8988T (cell line): ENCODE results near the gene LDLRAD4.

ENCODE experiments used
- DNase-seq: peaks from one replicate; pipeline ENCODE4 v3.0.0; 2011

Gene LDLRAD4

GRCh38 chr18:13439461-13439860 lies 220.9 kb downstream of the LDLRAD4 start:
- DNase-seq, result no peak

DNA sequence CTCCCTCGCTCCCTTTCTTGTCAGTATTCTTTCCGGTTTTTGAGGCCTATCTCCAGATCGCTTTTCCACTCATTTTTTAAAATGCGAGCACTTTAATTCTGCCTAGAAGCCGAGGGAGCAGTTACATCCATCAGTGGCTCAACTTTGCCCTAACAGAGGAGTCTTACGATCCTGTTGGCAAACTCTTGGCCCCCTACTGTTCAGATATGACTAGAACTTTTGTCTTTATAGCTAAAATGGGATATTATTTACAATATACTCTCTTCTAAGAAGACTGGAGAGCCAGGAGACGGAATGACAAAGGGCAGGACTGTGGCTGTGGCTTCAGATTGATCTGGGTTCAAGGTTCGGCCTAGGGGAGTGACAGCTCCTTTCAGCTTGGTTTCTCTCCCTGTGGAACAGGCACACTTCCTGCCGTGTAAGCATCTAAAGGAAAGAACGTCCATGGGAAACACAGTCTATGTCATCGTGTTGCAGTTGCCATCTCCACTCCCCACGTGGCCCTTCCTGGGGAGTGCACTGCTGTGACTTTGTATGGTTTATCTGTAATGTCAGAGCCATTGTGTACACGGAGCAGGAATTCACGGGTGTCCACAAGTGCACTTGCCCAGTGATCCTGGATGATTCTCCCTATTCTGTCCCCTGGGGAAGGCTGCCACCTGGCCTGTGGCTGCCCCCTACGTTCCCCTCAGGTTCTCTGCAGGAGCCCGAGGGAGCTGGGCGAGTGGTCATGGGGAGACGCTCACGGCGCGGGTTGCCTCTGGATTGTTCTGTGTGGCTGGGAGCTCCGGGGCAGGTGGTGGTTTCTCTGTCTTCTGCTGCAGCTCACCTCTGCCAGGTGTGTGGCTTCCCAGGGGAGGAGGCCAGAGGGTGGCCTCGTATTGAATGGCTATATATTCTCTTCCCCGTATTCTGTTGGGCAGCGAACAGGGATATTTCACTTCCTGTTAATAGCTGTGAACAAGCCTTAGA lies 222.0 kb downstream of the LDLRAD4 start:
- no peak for DNase-seq

DNA sequence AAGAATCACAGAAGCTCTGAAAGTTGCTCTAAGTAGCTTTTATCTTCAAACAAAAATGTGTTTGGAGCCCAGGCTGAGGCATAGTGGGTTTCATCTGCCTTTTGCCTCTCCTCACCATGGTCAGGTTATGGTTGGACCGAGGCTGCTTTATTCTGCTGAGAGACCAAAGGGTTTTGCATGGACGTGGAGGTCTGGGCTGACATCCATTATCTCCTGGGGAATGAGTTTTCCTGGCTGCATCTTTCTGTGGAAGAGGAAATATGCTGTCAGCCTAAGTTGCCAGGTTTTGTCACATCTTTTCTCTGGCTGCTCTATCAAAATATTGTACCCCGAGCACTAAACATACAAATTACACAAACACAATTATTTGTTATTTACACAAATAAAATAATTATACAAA lies 223.2 kb downstream of the LDLRAD4 start:
- no peak for DNase-seq

DNA sequence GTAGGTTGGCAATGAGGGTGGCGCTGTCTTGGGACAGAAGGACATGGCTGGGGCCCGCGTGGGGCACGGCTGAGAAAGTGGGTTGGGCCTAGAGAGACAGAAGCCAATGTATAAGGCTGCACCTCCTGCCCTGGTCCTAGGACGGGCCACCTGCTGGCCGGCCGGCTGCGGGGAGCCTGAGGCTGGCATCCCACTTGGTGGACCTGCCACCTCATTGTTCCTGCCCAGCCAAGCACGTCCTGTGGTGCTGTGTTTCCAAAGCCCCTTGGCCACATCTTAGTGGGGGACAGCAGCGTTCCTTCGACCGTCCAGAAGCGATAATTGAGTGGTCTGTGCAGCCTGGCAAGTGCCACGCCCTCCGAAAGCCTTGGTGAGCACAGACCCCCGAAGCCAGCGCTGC lies 223.9 kb downstream of the LDLRAD4 start:
- DNase-seq, result no peak

DNA sequence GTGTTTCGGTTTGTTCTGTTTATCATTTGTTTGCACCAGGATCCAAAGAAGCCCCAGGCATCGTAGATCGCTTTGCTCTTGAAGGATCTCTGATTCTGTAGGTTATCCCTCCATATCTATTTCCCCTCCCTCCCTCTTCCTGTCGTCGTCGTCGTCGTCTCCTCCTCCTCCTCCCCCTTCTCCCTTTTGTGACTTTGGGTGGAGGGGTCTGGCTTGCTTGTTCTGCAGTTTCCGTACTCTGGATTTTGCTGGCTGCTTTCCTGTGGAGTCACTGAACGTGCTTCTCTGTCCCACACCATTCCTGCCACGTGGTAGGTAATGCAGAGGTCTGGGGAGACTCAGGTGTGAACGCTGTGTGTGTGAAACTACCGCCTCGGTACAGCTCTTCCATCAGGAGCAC lies 225.0 kb downstream of the LDLRAD4 start:
- no peak for DNase-seq

DNA sequence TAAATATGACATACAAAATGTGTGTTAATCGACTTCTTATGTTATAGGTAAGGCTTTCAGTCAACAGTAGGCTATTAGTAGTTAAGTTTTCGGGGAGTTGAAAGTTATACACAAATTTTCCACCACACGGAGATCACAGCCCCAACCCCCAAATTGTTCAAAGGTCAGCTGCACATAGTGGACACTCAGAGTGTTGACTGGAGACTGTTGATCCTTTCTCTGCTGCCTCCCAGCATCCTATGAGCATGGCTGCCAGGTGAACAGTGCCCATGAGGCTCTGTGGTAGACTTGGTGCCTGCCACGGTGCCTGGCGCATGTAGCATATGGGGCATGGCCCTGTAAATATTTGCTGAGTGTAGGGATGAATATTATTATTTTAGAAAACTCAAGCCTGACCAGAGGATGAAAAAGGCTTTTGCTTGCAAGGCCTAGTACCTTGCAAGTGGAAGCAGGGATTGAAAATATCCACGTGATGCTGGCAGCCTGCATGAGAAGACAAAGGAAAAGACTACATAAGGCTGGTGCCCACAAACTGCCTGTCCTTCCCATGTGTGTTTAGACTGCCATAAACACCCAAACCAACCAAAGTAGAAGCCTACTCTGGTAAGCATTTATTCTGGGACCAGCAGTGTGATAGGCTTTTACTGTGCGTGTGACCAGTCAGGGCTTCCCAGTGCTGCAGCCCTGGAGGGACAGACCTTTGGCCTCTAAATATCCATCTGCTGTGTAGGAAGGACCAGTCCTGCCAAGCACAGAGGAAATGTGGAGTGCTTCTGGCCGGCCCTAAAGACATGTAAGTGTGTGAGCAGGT lies 226.1 kb downstream of the LDLRAD4 start:
- DNase-seq, result no peak

DNA sequence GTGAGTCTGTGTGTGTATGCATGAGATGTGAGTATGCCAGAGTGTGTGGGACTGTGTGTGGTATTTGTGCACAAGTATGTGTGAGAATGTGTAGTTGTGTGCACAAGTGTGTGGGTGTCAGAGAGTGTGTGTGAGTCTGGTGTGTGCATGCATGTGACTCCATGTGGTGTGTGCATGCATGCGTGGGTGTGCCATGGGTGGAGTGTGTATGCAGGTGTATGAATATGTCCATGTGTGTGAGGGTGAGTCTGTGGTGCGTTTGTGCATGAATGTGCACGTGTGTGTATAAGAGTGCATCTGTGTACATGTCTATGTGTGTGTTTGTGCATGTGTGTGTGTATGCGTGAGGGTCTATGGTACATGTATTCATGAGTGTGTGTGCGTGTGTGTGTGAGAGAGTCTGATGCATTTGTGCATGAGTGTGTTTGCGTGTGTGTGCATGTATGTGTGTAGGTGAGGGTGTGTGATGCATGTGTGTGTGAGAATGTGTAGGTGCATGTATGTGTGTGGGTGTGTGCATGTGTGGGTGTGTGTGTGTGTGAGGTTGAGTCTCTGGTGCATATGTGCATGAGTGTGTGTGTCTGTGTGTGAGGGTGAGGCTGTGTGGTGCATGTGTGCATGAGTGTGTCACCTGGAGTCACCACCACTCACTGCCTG lies 226.8 kb downstream of the LDLRAD4 start:
- DNase-seq, result no peak

GRCh38 chr18:13446024-13446423 lies 227.5 kb downstream of the LDLRAD4 start:
- no peak for DNase-seq

DNA sequence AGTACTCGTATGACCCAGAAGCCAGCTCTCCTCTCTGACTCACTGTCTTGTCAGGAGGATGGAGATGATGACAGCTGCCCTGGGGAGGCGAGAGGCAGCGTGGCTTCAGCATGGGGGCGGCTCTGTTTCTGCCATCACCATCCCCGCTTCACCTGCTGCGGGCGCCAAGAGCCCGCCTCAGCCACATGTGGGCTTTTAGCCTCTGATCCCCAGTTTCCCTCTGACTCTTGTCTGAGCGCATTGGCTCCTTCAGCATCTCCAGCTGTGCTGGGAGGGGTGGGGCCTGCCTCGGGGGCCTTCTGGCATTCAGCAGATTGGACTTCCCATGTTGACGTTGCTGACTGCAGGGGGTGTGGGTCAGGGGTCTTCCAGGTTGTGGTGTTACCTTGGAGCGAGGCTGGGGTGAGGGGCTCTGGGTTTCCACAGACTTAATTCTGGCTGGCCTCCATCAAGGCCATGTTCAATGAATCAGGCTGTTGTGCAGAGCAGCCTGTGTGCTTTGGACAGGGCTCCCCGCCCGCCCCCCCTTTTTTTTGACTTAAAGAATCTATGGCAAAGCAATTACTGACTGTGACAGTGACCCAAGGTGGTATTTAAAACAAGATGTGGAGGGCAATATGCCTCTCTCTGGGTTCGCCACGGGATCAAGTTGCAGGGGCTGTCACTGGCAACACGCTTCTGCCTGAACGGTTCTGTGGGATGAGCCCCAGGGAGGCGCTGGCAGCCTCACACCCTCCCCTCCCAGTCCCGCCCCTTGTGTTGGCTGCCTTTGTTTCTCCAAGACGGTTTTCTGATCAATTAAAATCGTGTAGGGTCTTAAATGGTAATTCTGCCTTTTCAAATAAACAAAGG lies 228.3 kb downstream of the LDLRAD4 start:
- DNase-seq, result no peak

GRCh38 chr18:13447621-13448334 lies 229.2 kb downstream of the LDLRAD4 start:
- no peak for DNase-seq

DNA sequence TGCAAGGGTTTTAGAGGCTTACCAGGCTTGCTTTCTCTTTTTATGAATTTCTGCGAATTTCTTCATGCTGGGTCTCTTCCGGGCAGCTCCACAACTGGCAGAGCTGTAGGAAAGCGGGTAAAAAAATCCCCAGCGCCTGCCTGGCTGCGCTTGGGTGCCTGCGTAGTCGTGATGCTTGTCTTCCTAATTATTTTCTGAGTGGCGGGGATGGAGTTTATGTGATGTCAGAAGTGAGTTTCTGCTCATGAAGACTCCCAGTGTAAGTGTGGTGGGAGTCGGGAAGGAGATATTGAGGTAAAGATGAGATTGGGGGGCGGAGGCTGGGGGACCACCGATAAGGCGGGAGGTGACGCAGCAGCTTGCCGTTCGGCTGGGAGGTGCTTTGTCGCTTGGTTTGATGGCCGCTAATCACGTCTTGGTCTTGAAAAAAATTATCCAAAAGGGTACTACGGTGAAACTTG lies 229.8 kb downstream of the LDLRAD4 start:
- no peak for DNase-seq

GRCh38 chr18:13449651-13450050 lies 231.1 kb downstream of the LDLRAD4 start:
- no peak for DNase-seq

DNA sequence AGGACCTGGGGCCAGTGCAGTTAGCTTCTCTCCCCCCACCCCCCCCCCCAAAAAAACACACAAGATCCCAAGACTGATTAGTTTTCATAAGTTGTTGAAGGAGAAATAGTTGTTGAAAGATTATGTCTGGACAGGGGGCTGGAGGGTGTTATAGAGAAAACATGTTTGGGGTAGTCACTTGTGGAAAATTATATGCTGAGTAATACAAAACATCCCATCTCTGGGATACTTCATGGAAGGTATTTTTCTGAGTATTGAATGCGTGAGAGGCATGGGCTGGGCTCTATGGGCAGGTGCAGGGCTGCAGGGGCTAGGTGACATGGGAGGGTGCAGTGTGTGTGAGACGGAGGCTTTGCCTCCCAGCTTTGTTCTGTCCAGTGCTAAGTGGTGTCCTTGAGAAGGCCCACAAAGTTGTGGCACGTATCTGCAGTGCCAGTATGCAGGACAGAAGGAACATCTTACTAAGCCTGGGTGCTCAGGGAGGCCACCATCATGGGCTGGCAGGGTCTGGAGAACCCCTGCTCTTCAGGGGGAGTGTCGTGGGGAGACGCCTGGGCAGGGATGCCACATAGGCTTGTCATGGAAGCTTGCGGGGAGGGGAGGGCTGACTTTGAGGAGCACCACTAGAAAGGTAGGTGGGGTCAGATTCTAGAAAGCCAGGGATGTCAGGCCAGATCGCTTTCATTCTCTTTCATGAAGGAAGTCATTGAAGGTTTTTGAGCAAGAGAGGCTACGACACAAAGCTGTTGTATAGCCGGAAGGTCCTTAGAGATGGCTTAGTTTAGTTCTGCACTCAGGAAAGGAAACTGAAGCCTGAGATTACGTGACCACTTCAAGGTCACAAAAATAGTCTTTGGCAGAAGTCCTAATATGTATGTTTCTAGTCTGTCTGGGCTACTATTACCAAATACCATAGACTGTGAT lies 232.0 kb downstream of the LDLRAD4 start:
- DNase-seq, result no peak

GRCh38 chr18:13451213-13451540 lies 232.6 kb downstream of the LDLRAD4 start:
- no peak for DNase-seq

- no peak for DNase-seq
Measured at GRCh38 chr18:13451661-13452387, 233.3 kb downstream of the LDLRAD4 start.

DNA sequence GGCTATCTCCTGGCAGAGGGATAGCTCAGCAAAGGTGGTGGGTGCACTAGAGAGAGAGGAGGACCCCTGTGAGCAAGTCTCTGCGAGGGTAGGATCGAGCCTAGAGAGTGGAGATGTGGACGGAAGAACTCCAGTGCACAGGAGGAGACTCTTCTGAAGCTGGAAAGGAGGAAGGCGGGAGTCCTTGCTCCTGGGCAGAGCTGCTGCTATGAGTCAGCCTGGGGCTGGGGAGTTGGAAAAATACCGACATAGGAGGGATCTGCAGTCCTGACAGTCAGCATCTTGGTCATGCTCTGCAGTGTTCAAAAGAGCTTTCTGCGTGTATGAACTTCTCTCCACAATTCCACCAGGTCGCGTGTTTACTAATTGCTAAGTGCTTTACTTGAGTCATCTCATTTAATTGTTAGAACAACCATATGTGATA lies 233.8 kb downstream of the LDLRAD4 start:
- DNase-seq, result no peak

- no peak for DNase-seq
Measured at GRCh38 chr18:13452871-13453680, 234.5 kb downstream of the LDLRAD4 start.

DNA sequence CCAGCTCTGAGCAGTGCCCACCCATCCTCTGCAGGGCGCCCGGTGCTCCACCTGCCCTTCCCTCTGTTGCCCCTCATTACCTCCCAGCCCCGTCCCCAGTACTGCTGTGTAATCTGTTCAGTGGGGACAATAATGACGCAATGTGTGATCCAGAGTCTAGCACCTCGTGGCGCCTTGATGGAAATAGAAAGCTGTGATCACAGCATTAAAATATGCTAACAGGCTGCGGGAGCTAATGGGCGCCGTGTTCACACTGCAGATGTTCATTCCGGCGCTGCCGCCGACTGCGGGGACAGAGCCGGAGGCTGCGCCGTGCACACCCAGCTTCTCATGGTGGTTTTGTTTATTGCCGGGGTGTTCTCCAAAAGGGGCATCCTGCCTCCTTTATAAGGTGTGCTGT lies 235.2 kb downstream of the LDLRAD4 start:
- DNase-seq, result no peak
